Measurements from ENCODE around the gene CFAP54. TPM values are rescaled to one million over a fixed set of nuclear protein-coding genes. Genes with fewer than 3 reads are reported as not detected.

The CFAP54 gene
- total and polyA plus RNA-seq, 7 donors = 0.03 to 0.14 (median 0.08) TPM; not detected in 3

GRCh38 chr12:96780330-96780729 lies 291.0 kb downstream of the CFAP54 start:
- ATAC-seq (no peak), DNase-seq (no peak)
- no peak for TF ChIP-seq CTCF (IDR thresholded peaks at IDR 0.05)
- Histone ChIP-seq H3K4me3 (no peak overlapping the region), H3K9me3 (no peaks in the 10 kb centered on the region), H3K27ac (no peak overlapping the region), H3K36me3 (ENCODE audit: insufficient read depth in 1 of 2, low read depth in 1 of 2) (no peaks in the 10 kb centered on the region), H3K4me1 (no peaks in the 10 kb centered on the region), H3K27me3 (ENCODE audit: insufficient read depth in 3 of 3, low read length in 2 of 3) (no peaks in the 10 kb centered on the region)
- intact Hi-C loops (cut with DNase I) = no loop called here
- WGBS, 3 donors = 69 to 77% (median 75%) methylated on average over 2 of the region's 2 CpGs

DNA sequence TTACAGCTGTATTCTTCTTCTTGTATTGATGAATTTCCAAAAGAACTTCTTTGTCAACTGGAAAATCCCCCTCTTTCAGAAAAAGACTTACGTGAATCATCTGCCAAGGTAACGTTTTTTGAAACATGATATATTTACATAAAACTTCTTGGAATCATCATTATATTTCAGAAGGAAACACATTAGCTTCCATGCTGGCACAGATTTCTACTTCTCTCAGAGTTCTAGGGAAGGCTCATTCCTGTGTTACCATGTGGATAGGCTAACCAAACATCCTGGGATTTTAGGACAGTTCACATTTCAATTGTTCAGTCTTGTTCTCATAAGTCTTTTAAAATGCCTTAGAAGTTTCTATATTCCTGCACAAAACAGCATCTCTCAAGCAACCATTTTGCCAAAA lies 297.4 kb downstream of the CFAP54 start:
- ATAC-seq (no peak), DNase-seq (no peak)
- Histone ChIP-seq H3K4me1 (no peaks in the 10 kb centered on the region), H3K9me3 (no peaks in the 10 kb centered on the region), H3K36me3 (ENCODE audit: insufficient read depth in 1 of 2, low read depth in 1 of 2) (no peaks in the 10 kb centered on the region), H3K27ac (no peak overlapping the region), H3K4me3 (no peak overlapping the region), H3K27me3 (ENCODE audit: insufficient read depth in 3 of 3, low read length in 2 of 3) (no peaks in the 10 kb centered on the region)
- intact Hi-C loops (cut with DNase I) = no loop called here
- TF ChIP-seq CTCF (IDR thresholded peaks at IDR 0.05) = no peak
- 23 to 32% (median 27%) methylated on average over 2 of the region's 2 CpGs for WGBS, 3 donors

- Histone ChIP-seq H3K4me1 (no peaks in the 10 kb centered on the region), H3K27me3 (ENCODE audit: insufficient read depth in 3 of 3, low read length in 2 of 3) (no peaks in the 10 kb centered on the region), H3K27ac (no peak overlapping the region), H3K9me3 (peaks cover 11% of the 10 kb centered on the region), H3K36me3 (ENCODE audit: insufficient read depth in 1 of 2, low read depth in 1 of 2) (no peaks in the 10 kb centered on the region), H3K4me3 (no peak overlapping the region)
- ATAC-seq (no peak), DNase-seq (no peak)
- intact Hi-C loops (cut with DNase I) = no loop called here
- TF ChIP-seq CTCF (IDR thresholded peaks at IDR 0.05) = no peak
Measured at GRCh38 chr12:96803969-96804368, 314.6 kb downstream of the CFAP54 start.

- H3K36me3 ChIP-seq (ENCODE audit: insufficient read depth in 1 of 2, low read depth in 1 of 2) = no peaks in the 10 kb centered on the region
- H3K4me1 ChIP-seq = no peaks in the 10 kb centered on the region
- TF ChIP-seq CTCF (IDR thresholded peaks at IDR 0.05) = no peak
- H3K27me3 ChIP-seq (ENCODE audit: insufficient read depth in 3 of 3, low read length in 2 of 3) = no peaks in the 10 kb centered on the region
- H3K4me3 ChIP-seq = no peak overlapping the region
- DNase-seq (no peak), ATAC-seq (no peak)
- WGBS, 3 donors = 76 to 88% (median 80%) methylated on average over 4 of the region's 4 CpGs
- intact Hi-C loops (cut with DNase I) = no loop called here
- H3K27ac ChIP-seq = no peak overlapping the region
- H3K9me3 ChIP-seq = peaks cover 11% of the 10 kb centered on the region
Measured at GRCh38 chr12:96806272-96806671, 316.9 kb downstream of the CFAP54 start.

DNA sequence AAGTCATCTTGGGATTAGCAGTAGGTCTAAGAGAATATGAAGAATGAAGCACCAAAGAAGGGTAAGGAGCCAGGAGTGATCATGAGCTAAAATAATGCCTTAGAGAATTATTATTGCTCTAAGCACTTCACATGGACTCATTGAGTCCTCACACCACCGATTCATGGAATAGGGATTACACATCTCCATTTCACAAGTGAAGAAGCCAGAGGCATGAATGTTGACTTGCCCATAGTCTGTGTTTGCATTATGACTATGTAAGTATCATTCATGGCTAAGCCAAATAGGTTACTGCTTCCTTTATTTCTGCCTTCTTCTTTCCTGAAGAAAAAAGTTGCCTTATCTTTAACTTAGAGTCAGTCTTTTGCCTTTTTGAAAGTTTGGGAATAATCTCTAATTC lies 318.4 kb downstream of the CFAP54 start:
- WGBS, 3 donors = 73 to 86% (median 74%) methylated on average over 1 of the region's 1 CpG
- Histone ChIP-seq H3K27me3 (ENCODE audit: insufficient read depth in 3 of 3, low read length in 2 of 3) (no peaks in the 10 kb centered on the region), H3K9me3 (peaks cover 11% of the 10 kb centered on the region), H3K36me3 (ENCODE audit: insufficient read depth in 1 of 2, low read depth in 1 of 2) (no peaks in the 10 kb centered on the region), H3K4me3 (no peak overlapping the region), H3K27ac (no peak overlapping the region), H3K4me1 (no peaks in the 10 kb centered on the region)
- TF ChIP-seq CTCF (IDR thresholded peaks at IDR 0.05) = no peak
- ATAC-seq (no peak), DNase-seq (no peak)
- intact Hi-C loops (cut with DNase I) = no loop called here
